Immature natural killer cell (primary cell): ENCODE data around the gene MEF2C. TPM values are rescaled to one million over a fixed set of nuclear protein-coding genes. Genes with fewer than 3 reads are reported as not detected.

Source experiments
- DNase-seq, 3 donors: peaks; one replicate each; pipeline ENCODE4 v3.0.0; 2022; ENCODE audit warnings: mixed read lengths in 1 of 3
- H3K27ac Mint-ChIP-seq, 6 donors: one replicate each; pipeline ENCODE4 v1.8.0; 2020; ENCODE audit warnings: mixed read lengths in 6 of 6, mild to moderate bottlenecking in 5 of 6, inconsistent platforms in 4 of 6, moderate library complexity in 3 of 6
- H3K27me3 Mint-ChIP-seq, 3 donors: one replicate each; pipeline ENCODE4 v1.8.0; 2020 to 2021; ENCODE audit warnings: low read depth in 3 of 3, mild to moderate bottlenecking in 3 of 3, mixed read lengths in 3 of 3, moderate library complexity in 3 of 3, inconsistent platforms in 1 of 3
- H3K36me3 Mint-ChIP-seq, 3 donors: one replicate each; pipeline ENCODE4 v1.8.0; 2020; ENCODE audit warnings: mixed read lengths in 3 of 3, inconsistent platforms in 2 of 3, mild to moderate bottlenecking in 2 of 3
- H3K4me1 Mint-ChIP-seq, 2 donors: one replicate each; pipeline ENCODE4 v1.8.0; 2020; ENCODE audit warnings: inconsistent platforms in 2 of 2, mild to moderate bottlenecking in 2 of 2, mixed read lengths in 2 of 2, moderate library complexity in 1 of 2
- H3K4me3 Mint-ChIP-seq, 5 donors: one replicate each; pipeline ENCODE4 v1.8.0; 2020; ENCODE audit warnings: mild to moderate bottlenecking in 5 of 5, mixed read lengths in 5 of 5, inconsistent platforms in 3 of 5, moderate library complexity in 3 of 5
- H3K9me3 Mint-ChIP-seq, 6 donors: one replicate each; pipeline ENCODE4 v1.8.0; 2020; ENCODE audit warnings: mild to moderate bottlenecking in 6 of 6, mixed read lengths in 6 of 6, inconsistent platforms in 4 of 6, moderate library complexity in 3 of 6
- polyA plus RNA-seq, 3 donors: library from polyadenylated mRNA; unstranded; fragments of 300-500 nt; fragmentation: Illumina TruSeq; gene quantifications; one replicate each; pipeline ENCODE4 v1.2.3, GENCODE V29; 2021

The MEF2C gene
- polyA plus RNA-seq, 3 donors from 2014 or later, result 2.1 to 9.6 (median 8.4) TPM

DNA sequence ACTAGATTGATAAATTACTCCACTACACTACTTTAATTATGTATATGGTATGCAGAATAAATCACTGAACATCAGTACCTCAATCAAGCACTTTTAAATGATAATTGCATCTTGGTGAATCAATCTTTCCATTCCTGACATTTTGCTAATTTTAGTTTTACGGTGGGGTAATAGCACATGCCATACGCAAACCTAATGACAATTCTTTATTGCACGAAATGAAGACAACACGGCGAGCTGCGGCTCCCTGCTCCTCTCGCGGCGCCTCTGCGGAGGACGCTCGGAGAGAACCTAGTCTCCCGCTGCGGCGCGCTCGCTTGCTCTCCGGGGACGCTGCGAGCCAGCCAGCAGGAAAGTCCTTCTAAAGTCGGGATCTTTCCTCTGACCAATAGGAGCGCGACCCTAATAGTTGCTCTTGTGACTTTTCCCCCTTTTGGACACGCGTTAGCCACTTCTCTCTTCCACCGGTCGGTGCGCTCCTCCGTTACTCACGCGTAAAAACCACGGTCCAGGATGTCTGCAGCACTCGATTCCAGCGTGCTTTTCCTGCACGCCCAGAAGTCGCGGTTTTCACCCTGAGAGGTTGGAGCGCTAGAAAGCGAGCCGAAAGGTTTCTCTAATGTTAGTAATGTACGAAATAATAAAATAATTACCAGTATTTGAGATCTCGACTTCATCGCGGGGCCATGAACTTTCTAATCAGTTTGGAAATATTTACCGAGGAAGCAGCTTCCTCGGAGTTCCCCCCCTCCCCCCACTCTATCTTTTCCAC is 1.0 kb upstream of the MEF2C start:
- Mint-ChIP-seq H3K9me3 (no peaks in the 10 kb centered on the region), H3K36me3 (no peaks in the 10 kb centered on the region), H3K27me3 (peaks cover 1 to 12% (median 6%) of the 10 kb centered on the region in 3 donors), H3K4me1 (peaks cover 26 to 49% of the 10 kb centered on the region in 2 donors), H3K4me3 (peak overlapping the region; percentile 93 to 100 (median 96)), H3K27ac (peak overlapping the region in 4 of 6 donors; percentile 76 to 86 (median 81))
- peak; percentile 23 to 33 (median 32) for DNase-seq

DNA sequence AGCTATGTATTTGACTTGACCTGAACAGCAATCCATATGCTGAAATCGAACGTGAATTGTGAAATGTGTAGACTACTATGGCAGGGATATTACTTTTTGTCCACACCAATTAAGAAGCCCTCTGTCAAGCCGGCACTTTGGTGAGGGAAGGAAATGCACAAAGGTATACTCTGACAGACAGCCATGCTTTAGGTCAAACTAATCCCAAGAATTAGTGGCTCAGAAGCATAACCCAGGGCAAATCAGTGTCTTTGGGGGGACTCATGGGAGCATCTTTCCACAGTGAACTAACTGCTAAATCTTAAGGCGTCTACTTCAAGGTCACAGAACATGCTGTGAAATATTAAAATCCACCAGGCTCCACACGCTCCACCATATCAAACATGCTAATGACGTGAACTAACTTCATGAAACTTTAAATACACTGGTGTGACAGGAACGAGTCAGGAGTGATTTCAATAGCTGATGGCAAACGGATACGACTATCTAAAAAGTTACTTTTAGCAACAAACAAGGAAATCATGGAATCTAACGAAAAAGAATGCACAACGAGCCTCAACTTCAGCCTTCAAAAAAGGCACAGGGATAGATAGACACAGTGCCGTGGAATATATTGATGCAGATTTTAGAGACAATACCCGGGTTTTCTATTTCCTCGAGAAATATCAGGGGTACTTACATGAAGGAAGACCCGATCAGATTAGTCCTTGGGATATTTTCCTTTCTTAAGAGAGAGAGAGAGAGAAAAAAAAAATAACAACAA is 527 bp downstream of the MEF2C start:
- Mint-ChIP-seq H3K4me1 (peaks cover 23 to 49% of the 10 kb centered on the region in 2 donors), H3K36me3 (no peaks in the 10 kb centered on the region), H3K27ac (peak overlapping the region in 5 of 6 donors; percentile 42 to 86 (median 66)), H3K27me3 (peaks cover 1 to 9% (median 6%) of the 10 kb centered on the region in 3 donors), H3K4me3 (peak overlapping the region; percentile 93 to 100 (median 96)), H3K9me3 (no peaks in the 10 kb centered on the region)
- DNase-seq, result no peak

GRCh38 chr5:88881571-88881971 is 1.4 kb downstream of the MEF2C start:
- Mint-ChIP-seq H3K36me3 (no peaks in the 10 kb centered on the region), H3K4me1 (peaks cover 23 to 49% of the 10 kb centered on the region in 2 donors), H3K27me3 (peaks cover 1 to 9% (median 6%) of the 10 kb centered on the region in 3 donors), H3K4me3 (peak overlapping the region; percentile 63 to 100 (median 96)), H3K27ac (peak overlapping the region in 1 of 6 donors; percentile 86), H3K9me3 (no peaks in the 10 kb centered on the region)
- peak in 1 of 3 donors; percentile 5 for DNase-seq

DNA sequence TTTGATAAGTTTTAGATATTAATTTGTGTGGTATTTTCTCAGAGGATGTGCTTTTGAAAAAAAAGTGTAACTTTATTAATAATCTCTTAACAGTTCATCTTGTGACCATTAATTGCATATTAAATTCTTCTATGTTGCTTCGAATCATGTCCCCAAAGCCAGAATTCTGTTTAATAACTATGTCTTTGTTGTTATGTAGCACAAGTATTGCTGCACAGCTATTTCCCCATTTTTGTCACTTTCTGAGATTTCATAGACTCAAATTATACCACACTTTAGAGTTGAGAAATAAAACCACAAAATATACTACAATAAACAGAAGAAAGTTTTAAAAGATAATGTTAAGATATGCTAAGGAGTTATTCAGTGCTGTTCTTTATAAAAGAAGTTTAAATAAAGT is 2.8 kb downstream of the MEF2C start:
- Mint-ChIP-seq H3K9me3 (no peaks in the 10 kb centered on the region), H3K4me3 (peak overlapping the region in 1 of 5 donors; percentile 17), H3K27ac (no peak overlapping the region), H3K4me1 (peaks cover 25 to 55% of the 10 kb centered on the region in 2 donors), H3K36me3 (no peaks in the 10 kb centered on the region), H3K27me3 (peaks cover 1 to 9% (median 6%) of the 10 kb centered on the region in 3 donors)
- no peak for DNase-seq

GRCh38 chr5:88879724-88880123 is 3.3 kb downstream of the MEF2C start:
- H3K4me3 Mint-ChIP-seq, result peak overlapping the region in 1 of 5 donors; percentile 17
- DNase-seq, result no peak
- no peaks in the 10 kb centered on the region for H3K9me3 Mint-ChIP-seq
- H3K4me1 Mint-ChIP-seq, result peaks cover 26 to 55% of the 10 kb centered on the region in 2 donors
- no peak overlapping the region for H3K27ac Mint-ChIP-seq
- H3K36me3 Mint-ChIP-seq, result no peaks in the 10 kb centered on the region
- peaks cover 1 to 9% (median 6%) of the 10 kb centered on the region in 3 donors for H3K27me3 Mint-ChIP-seq

- no peaks in the 10 kb centered on the region for H3K9me3 Mint-ChIP-seq
- DNase-seq, result no peak
- no peaks in the 10 kb centered on the region for H3K36me3 Mint-ChIP-seq
- peaks cover 20 to 48% of the 10 kb centered on the region in 2 donors for H3K4me1 Mint-ChIP-seq
- H3K27ac Mint-ChIP-seq, result no peak overlapping the region
- H3K27me3 Mint-ChIP-seq, result peaks cover 1 to 6% (median 6%) of the 10 kb centered on the region in 3 donors
- no peak overlapping the region for H3K4me3 Mint-ChIP-seq
Measured at GRCh38 chr5:88878976-88879375, 4.0 kb downstream of the MEF2C start.

DNA sequence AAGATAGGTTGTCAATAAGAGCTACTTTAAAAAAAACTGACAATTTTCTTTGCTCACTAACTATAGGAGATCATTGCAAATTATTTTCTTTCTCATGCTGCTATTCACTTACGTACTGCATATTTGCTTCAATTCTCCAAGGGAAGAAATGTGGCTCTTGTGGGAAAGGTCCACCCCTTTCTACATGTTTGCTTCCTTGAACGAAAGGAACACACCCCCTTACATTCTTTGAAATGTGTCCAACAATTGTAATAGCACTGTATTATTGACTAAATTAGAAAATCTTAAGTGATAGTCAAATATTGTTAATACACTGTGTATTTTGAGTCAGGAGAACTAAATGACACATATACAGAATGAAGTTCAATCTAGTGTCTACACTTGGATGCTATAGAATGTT is 5.2 kb downstream of the MEF2C start:
- Mint-ChIP-seq H3K4me3 (no peak overlapping the region), H3K4me1 (peaks cover 17 to 43% of the 10 kb centered on the region in 2 donors), H3K36me3 (no peaks in the 10 kb centered on the region), H3K27ac (no peak overlapping the region), H3K27me3 (peaks cover 4 to 7% (median 6%) of the 10 kb centered on the region in 3 donors), H3K9me3 (no peaks in the 10 kb centered on the region)
- DNase-seq, result no peak

DNA sequence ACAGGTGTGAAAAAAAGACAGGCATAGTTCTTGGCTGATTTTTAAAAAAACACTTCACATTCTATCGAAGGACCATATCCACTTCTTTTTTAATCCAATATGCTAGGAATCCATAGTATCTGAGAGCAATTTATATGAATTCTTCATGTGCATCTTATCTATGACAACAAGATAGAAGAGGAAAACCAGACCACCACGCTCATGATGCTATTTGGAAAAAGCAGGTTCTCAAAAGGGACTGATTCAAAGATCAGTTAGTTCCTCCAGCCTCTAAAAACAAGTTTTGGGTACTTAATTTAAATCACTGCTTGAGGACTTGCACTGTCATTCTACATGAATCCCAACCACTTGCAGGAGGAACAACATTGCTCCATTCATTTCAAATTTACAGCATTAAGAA is 6.3 kb downstream of the MEF2C start:
- peaks cover 10 to 35% of the 10 kb centered on the region in 2 donors for H3K4me1 Mint-ChIP-seq
- no peaks in the 10 kb centered on the region for H3K36me3 Mint-ChIP-seq
- H3K9me3 Mint-ChIP-seq, result no peaks in the 10 kb centered on the region
- no peak for DNase-seq
- H3K4me3 Mint-ChIP-seq, result no peak overlapping the region
- H3K27ac Mint-ChIP-seq, result no peak overlapping the region
- peaks cover 0 to 6% (median 2%) of the 10 kb centered on the region in 3 donors for H3K27me3 Mint-ChIP-seq

DNA sequence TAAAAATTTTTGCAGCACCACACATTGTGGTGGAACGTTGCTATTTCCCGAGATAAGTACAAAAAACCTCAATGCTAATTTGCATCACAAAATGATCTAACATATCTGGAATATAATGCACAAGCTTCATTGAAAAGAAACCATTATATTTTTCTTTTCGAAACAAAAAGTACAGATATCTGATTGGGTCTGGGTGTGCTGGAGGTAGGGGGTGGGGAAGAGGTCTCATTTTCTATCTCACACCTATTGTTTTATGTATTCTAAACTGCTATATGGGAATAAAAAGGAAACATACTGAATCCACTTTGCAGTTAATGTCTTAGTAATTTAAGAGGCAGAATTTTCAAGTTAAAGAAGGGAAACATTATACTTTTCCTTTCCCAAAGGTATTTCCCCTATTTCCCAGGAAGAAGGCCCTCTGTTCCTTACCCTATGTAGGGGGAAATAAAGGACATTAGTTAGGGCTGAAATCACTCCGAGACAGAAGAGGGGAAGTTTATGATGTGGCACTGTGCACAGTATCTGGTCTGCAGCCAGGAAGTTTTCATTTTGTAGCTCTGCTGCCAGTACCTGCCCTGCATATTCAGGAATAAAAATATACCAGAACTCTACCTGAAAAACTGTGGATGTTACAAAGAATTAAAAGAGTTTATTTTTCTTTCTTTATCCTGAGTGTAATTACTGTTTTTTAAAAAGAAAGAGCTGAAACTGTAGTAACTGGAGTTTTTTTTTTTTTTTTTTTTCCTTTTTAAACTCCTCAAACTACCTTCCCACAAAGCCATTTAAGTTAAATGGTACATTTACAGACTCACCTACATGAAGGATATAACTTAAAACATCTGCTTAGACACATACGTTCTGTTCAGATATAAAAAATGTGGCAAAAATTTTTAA is 7.4 kb downstream of the MEF2C start:
- Mint-ChIP-seq H3K36me3 (no peaks in the 10 kb centered on the region), H3K27ac (no peak overlapping the region), H3K27me3 (peaks cover 0 to 6% (median 2%) of the 10 kb centered on the region in 3 donors)

GRCh38 chr5:88873447-88873846 is 9.5 kb downstream of the MEF2C start:
- Mint-ChIP-seq H3K4me1 (peaks cover 10 to 18% of the 10 kb centered on the region in 2 donors), H3K4me3 (peak overlapping the region in 1 of 5 donors; percentile 75), H3K27ac (peak overlapping the region in 1 of 6 donors; percentile 2), H3K9me3 (no peaks in the 10 kb centered on the region), H3K27me3 (peaks cover 0 to 8% (median 2%) of the 10 kb centered on the region in 3 donors), H3K36me3 (no peaks in the 10 kb centered on the region)
- no peak for DNase-seq

More for the DNA sequence above, 7.4 kb downstream of the MEF2C start:
- no peak for DNase-seq
- peak overlapping the region in 2 of 5 donors; percentile 13 to 51 for H3K4me3 Mint-ChIP-seq
- no peaks in the 10 kb centered on the region for H3K9me3 Mint-ChIP-seq
- peaks cover 10 to 28% of the 10 kb centered on the region in 2 donors for H3K4me1 Mint-ChIP-seq

- Mint-ChIP-seq H3K4me3 (peak overlapping the region; percentile 7 to 75 (median 34)), H3K27me3 (peaks cover 0 to 8% (median 2%) of the 10 kb centered on the region in 3 donors), H3K4me1 (peaks cover 10 to 18% of the 10 kb centered on the region in 2 donors), H3K27ac (peak overlapping the region in 1 of 6 donors; percentile 2), H3K9me3 (no peaks in the 10 kb centered on the region), H3K36me3 (no peaks in the 10 kb centered on the region)
- peak; percentile 25 to 39 (median 26) for DNase-seq
Measured at GRCh38 chr5:88872971-88873370, 10.0 kb downstream of the MEF2C start.

GRCh38 chr5:88870285-88870684 is 12.7 kb downstream of the MEF2C start:
- Mint-ChIP-seq H3K36me3 (no peaks in the 10 kb centered on the region), H3K9me3 (no peaks in the 10 kb centered on the region), H3K27ac (no peak overlapping the region), H3K4me1 (peaks cover 8 to 13% of the 10 kb centered on the region in 2 donors), H3K27me3 (peaks cover 0 to 8% (median 0%) of the 10 kb centered on the region in 3 donors), H3K4me3 (no peak overlapping the region)
- DNase-seq, result no peak

DNA sequence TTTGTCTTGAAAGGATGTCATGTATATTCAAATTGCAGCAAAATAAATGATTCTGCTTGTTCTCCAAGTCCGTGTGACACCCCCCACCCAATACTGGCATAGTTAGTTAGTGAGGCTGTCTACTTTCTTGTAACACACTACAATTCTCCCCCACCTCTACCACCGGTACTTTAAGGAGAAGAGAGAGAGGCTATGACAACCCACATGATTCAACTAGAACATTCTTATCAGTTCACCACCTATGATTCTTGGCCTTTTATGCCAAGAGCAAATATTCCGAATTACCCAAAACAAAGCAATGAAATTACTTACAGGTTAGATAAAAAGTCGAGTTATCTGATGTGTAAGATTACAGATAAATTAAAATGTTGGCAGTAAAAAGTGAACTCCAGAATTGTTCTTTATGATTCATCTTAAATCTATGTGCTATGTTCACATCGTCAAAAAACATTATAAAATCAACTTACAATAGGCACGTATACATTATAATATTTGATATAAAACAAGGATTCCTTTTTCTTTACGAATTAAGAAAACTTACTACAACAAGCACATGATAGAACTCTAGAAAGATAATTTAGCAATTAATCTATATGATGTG is 14.4 kb downstream of the MEF2C start:
- peaks cover 0 to 8% (median 0%) of the 10 kb centered on the region in 3 donors for H3K27me3 Mint-ChIP-seq
- H3K4me3 Mint-ChIP-seq, result no peak overlapping the region
- no peaks in the 10 kb centered on the region for H3K36me3 Mint-ChIP-seq
- no peak for DNase-seq
- peaks cover 6 to 9% of the 10 kb centered on the region in 2 donors for H3K4me1 Mint-ChIP-seq
- no peak overlapping the region for H3K27ac Mint-ChIP-seq
- H3K9me3 Mint-ChIP-seq, result no peaks in the 10 kb centered on the region
